Renal pelvis (tissue), 4 donors: ENCODE results near the gene SMYD3. TPM values are rescaled to one million over a fixed set of nuclear protein-coding genes. Genes with fewer than 3 reads are reported as not detected.

Experiments
- DNase-seq: peaks from one replicate; pipeline ENCODE4 v3.0.0-alpha.2; 2013
- polyA plus RNA-seq, 3 donors: library from polyadenylated mRNA; unstranded; fragments of 120-200 nt; gene quantifications; one replicate each; pipeline ENCODE4 v1.2.1, GENCODE V29; 2013; ENCODE audit not compliant: insufficient read length in 3 of 3

Gene SMYD3
- polyA plus RNA-seq, 3 donors, result 25.8 to 30.3 (median 26.1) TPM

- no peak for DNase-seq
Observed at GRCh38 chr1:246179401-246179800, 327.7 kb downstream of the SMYD3 start.

GRCh38 chr1:246178717-246179311 is 328.3 kb downstream of the SMYD3 start:
- DNase-seq, result no peak

- no peak for DNase-seq
Observed at GRCh38 chr1:246176126-246177024, 330.7 kb downstream of the SMYD3 start.

GRCh38 chr1:246170574-246171261 is 336.4 kb downstream of the SMYD3 start:
- DNase-seq, result no peak

- DNase-seq, result no peak
Observed at GRCh38 chr1:246169486-246169885, 337.6 kb downstream of the SMYD3 start.

- no peak for DNase-seq
Observed at GRCh38 chr1:246169019-246169418, 338.1 kb downstream of the SMYD3 start.

GRCh38 chr1:246166841-246167240 is 340.2 kb downstream of the SMYD3 start:
- no peak for DNase-seq

GRCh38 chr1:246165826-246166709 is 341.0 kb downstream of the SMYD3 start:
- no peak for DNase-seq

GRCh38 chr1:246164764-246165163 is 342.3 kb downstream of the SMYD3 start:
- DNase-seq, result no peak

GRCh38 chr1:246162560-246162959 is 344.5 kb downstream of the SMYD3 start:
- no peak for DNase-seq

- no peak for DNase-seq
Observed at GRCh38 chr1:246161626-246162025, 345.5 kb downstream of the SMYD3 start.

- no peak for DNase-seq
Observed at GRCh38 chr1:246160905-246161304, 346.2 kb downstream of the SMYD3 start.

- no peak for DNase-seq
Observed at GRCh38 chr1:246160374-246160773, 346.7 kb downstream of the SMYD3 start.

GRCh38 chr1:246159279-246160227 is 347.5 kb downstream of the SMYD3 start:
- no peak for DNase-seq

- DNase-seq, result no peak
Observed at GRCh38 chr1:246158131-246158530, 348.9 kb downstream of the SMYD3 start.

- DNase-seq, result no peak
Observed at GRCh38 chr1:246157516-246157915, 349.6 kb downstream of the SMYD3 start.

GRCh38 chr1:246156847-246157246 is 350.2 kb downstream of the SMYD3 start:
- no peak for DNase-seq

GRCh38 chr1:246155923-246156322 is 351.2 kb downstream of the SMYD3 start:
- DNase-seq, result no peak

- DNase-seq, result no peak
Observed at GRCh38 chr1:246153796-246154212, 353.3 kb downstream of the SMYD3 start.

GRCh38 chr1:246152986-246153431 is 354.1 kb downstream of the SMYD3 start:
- no peak for DNase-seq
